Large intestine (tissue), 3 donors: ENCODE results near the gene BCL2. TPM values are rescaled to one million over a fixed set of nuclear protein-coding genes. Genes with fewer than 3 reads are reported as not detected.

Experiments used
- DNase-seq, 2 donors: peaks; one replicate each; pipeline versions ENCODE4 v3.0.0 to v3.0.0-alpha.2; 2013
- H3K27ac ChIP-seq: one replicate; pipeline ENCODE4 v1.5.1; 2013; ENCODE audit warnings: low read length
- H3K27me3 ChIP-seq: 2 replicates; pipeline ENCODE4 v1.6.1; 2013; ENCODE audit warnings: low read length; ENCODE audit not compliant: control insufficient read depth, insufficient read depth
- H3K36me3 ChIP-seq: 2 replicates; pipeline ENCODE4 v1.6.1; 2013; ENCODE audit warnings: low read length; ENCODE audit not compliant: control insufficient read depth, insufficient read depth
- H3K4me1 ChIP-seq: one replicate; pipeline ENCODE4 v1.6.1; 2013; ENCODE audit warnings: low read length; ENCODE audit not compliant: control insufficient read depth, insufficient read depth
- H3K4me3 ChIP-seq: one replicate; pipeline ENCODE4 v1.5.1; 2013; ENCODE audit warnings: low read length
- H3K9me3 ChIP-seq: one replicate; pipeline ENCODE4 v1.6.1; 2013; ENCODE audit warnings: mild to moderate bottlenecking, low read depth, low read length, moderate library complexity; ENCODE audit not compliant: control insufficient read depth
- WGBS: methylation state at CpG from one replicate; pipeline ENCODE4 v1.1.5; 2013; ENCODE audit warnings: low lambda C conversion rate; ENCODE audit not compliant: insufficient coverage; 5-methylcytosine and 5-hydroxymethylcytosine counted together
- polyA plus RNA-seq: library from polyadenylated mRNA; unstranded; fragments of 120-200 nt; gene quantifications from one replicate; pipeline ENCODE4 v1.2.1, GENCODE V29; 2013

Gene BCL2
- polyA plus RNA-seq, 1 donor, result 8.8 TPM

DNA sequence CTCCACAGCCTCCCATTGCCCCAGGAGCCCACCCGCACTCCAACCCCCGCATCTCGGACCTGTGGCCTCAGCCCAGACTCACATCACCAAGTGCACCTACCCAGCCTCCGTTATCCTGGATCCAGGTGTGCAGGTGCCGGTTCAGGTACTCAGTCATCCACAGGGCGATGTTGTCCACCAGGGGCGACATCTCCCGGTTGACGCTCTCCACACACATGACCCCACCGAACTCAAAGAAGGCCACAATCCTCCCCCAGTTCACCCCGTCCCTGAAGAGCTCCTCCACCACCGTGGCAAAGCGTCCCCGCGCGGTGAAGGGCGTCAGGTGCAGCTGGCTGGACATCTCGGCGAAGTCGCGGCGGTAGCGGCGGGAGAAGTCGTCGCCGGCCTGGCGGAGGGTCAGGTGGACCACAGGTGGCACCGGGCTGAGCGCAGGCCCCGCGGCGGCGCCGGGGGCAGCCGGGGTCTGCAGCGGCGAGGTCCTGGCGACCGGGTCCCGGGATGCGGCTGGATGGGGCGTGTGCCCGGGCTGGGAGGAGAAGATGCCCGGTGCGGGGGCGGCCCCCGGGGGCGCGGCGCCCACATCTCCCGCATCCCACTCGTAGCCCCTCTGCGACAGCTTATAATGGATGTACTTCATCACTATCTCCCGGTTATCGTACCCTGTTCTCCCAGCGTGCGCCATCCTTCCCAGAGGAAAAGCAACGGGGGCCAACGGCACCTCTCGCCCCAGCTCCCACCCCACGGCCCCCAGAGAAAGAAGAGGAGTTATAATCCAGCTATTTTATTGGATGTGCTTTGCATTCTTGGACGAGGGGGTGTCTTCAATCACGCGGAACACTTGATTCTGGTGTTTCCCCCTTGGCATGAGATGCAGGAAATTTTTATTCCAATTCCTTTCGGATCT lies 1.3 kb downstream of the BCL2 start:
- Histone ChIP-seq H3K27ac (no peak overlapping the region), H3K4me3 (peak overlapping the region; percentile 76), H3K4me1 (peaks cover 12% of the 10 kb centered on the region), H3K27me3 (no peaks in the 10 kb centered on the region), H3K36me3 (no peaks in the 10 kb centered on the region), H3K9me3 (no peaks in the 10 kb centered on the region)
- DNase-seq, result peak; percentile 53 to 72
- no CpG with 5 or more reads among the region's 66 CpGs for WGBS

DNA sequence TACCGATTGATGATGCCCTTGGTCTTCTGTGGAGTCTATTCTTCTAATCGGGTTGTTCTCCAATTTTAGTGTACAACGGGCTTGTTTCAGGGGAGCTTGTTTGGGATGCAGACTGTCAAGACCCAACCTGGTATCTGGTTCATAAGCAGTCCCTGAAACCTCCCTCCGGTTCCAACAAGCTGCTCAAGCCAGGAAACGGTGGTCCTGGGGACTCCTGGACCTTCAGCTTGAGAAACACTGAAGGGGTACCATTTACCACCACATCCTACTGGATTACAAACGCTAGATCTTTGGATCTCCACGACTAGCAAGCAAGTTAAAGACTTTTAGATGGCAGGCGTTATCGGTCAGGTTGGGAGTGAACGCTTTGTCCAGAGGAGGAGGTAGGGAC lies 2.0 kb downstream of the BCL2 start:
- Histone ChIP-seq H3K4me1 (peaks cover 12% of the 10 kb centered on the region), H3K9me3 (no peaks in the 10 kb centered on the region), H3K36me3 (no peaks in the 10 kb centered on the region), H3K27ac (no peak overlapping the region), H3K4me3 (peak overlapping the region; percentile 76), H3K27me3 (no peaks in the 10 kb centered on the region)
- peak in 1 of 2 donors; percentile 15 for DNase-seq
- 67% methylated on average over 1 of the region's 10 CpGs for WGBS

DNA sequence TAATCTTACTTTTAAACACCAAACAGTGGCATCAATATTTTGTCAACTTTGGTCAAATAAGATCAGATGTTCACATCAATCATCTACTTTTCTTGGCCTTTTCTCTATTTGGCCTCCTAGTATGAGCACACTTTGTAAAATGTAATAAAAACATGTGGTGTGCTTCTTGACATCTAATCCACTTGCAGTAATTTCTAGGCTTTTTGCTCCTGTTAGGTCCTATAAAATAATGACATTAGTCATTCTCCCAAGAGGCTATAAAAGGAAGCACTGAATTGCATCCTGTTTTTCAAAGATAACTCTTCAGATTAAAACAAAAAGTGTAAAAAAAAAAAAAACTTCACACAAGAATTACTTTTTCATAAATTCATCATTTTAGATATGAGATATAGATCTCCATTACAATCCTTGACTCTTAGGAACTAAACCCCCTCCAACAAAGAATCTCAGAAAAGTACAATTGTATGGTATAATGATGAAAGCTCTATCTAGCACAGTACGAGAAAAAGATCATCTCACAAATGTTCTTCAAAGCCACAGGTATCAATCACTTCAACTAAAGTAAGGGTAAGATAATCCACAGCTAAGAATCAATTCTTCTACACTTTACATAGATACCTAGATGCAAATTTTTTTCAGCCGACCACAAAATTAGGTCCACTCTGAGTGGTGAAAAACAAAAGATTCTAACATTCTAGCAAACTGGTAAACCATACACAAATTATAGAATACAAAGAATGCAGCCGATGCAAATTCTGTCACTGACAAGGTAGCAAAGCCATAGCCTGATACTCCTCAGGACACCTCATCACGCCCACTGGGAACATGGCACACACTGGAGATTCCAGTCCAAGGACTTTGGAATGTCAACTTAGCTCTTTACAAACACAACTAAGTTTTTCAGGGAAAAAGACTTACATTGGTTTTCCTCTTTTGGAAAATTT lies 2.7 kb downstream of the BCL2 start:
- Histone ChIP-seq H3K36me3 (no peaks in the 10 kb centered on the region), H3K27me3 (no peaks in the 10 kb centered on the region), H3K4me3 (peak overlapping the region; percentile 76), H3K4me1 (peaks cover 10% of the 10 kb centered on the region), H3K9me3 (no peaks in the 10 kb centered on the region), H3K27ac (no peak overlapping the region)
- no peak for DNase-seq
- no CpG with 5 or more reads among the region's 4 CpGs for WGBS

DNA sequence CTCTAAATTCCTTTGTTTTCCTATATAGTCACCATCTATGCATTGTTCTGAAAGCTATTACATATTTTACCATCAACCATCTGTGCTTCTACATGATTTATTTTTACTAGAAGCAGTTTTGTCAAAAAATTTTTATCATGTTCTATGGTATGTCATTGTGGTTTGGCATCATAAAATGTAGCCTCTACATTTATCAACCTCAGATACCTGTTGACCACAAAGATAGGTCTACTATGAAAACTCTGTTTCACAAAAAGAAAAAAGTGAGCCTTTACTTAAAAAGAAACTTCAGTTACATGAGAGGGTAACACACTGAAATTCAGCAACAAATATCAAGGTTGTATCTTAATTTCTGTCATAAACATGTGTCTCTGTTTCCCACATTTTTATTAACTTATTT lies 3.7 kb downstream of the BCL2 start:
- Histone ChIP-seq H3K27me3 (no peaks in the 10 kb centered on the region), H3K4me3 (no peak overlapping the region), H3K4me1 (peaks cover 6% of the 10 kb centered on the region), H3K27ac (no peak overlapping the region), H3K36me3 (no peaks in the 10 kb centered on the region), H3K9me3 (no peaks in the 10 kb centered on the region)
- no peak for DNase-seq

DNA sequence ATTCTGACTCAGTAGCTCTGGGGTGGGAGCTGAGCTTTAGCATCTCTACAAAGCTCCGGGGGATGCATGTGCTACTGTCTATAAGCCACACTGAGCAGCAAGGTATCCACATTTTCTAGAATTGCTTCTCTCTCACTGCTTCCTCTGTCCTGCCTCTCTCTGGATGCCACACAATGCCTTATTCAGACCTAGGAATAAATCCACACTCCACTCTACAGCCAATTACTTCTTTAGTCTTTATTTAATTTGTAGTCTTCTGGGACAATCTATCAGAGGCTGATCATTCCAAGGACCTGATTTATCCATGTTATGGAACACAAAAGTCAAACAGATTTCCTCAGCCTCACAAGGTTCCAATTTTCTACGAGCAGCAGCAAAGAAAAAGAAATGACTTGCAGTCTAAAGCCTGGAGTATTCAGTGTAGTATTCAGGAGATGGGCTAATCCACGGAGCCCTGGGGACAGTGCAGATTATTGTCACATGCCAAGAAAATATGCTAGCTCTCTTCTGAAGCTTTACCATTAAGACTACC lies 4.4 kb downstream of the BCL2 start:
- no peak overlapping the region for H3K4me3 ChIP-seq
- DNase-seq, result no peak
- H3K27me3 ChIP-seq, result no peaks in the 10 kb centered on the region
- peaks cover 4% of the 10 kb centered on the region for H3K4me1 ChIP-seq
- H3K36me3 ChIP-seq, result no peaks in the 10 kb centered on the region
- no CpG with 5 or more reads among the region's 3 CpGs for WGBS
- H3K9me3 ChIP-seq, result no peaks in the 10 kb centered on the region
- H3K27ac ChIP-seq, result no peak overlapping the region

DNA sequence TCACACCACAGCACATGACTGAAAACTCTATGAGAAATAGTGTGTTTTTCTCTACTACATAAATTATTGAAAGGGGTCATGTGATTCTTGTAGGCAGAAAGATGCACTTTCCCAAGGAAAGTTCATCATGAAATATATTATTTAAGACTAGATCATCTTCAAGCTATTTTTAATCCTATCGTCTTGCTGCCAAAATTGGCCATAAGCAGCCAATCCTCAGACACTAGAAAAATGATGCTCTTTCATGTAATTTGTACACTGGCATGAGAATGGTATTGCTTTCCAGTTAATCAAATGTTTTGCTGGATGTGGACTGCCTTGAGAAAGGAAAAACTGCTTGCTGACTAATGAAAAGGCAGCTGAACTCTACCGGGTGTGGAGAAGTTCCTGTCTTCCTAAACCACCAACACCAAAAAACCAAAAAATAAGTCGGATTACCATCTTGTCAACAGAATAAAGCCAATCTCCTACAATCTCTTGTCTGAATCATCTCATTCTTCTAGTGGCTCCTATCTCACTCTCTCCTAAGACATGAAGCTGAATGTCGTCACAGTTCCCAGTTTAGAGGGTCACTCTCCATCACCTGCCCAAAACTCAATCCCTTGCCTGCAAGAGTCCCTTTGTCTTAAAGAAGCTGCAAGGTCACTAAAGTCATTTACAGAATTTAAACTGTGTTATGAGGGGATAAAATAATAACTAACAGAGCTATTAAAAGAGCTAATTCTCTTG lies 5.3 kb downstream of the BCL2 start:
- H3K27me3 ChIP-seq, result no peaks in the 10 kb centered on the region
- H3K4me1 ChIP-seq, result peaks cover 4% of the 10 kb centered on the region
- no peak overlapping the region for H3K4me3 ChIP-seq
- no peaks in the 10 kb centered on the region for H3K9me3 ChIP-seq
- WGBS, result 100% methylated on average over 1 of the region's 4 CpGs
- H3K27ac ChIP-seq, result no peak overlapping the region
- H3K36me3 ChIP-seq, result no peaks in the 10 kb centered on the region
- DNase-seq, result no peak

DNA sequence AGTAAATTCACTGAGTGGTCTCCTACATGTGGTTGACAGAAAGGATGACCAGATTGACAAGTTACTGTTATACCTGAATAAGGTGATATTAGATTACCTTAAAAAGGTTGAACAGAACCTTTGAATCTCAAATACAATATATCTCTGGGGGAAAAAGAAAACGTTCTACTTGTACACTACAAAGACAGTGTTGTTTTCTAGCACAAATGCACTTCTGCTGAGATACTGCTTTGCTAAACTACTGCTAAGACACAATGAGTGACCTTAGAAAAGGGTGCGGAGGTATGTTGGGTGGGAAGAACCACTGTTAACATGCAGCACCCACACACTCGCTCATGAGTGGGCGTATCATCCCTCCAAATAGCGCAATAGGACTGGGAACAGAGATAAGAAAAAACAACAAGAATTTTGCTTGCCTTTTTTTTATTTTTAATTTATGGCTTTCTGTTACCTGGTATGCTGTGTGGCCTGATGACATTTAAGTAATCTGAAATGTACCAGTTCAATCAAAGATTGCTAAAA lies 6.1 kb downstream of the BCL2 start:
- H3K27ac ChIP-seq, result no peak overlapping the region
- WGBS, result 90% methylated on average over 5 of the region's 5 CpGs
- no peak for DNase-seq
- H3K4me3 ChIP-seq, result no peak overlapping the region
- no peaks in the 10 kb centered on the region for H3K36me3 ChIP-seq
- no peaks in the 10 kb centered on the region for H3K27me3 ChIP-seq
- H3K9me3 ChIP-seq, result no peaks in the 10 kb centered on the region
- H3K4me1 ChIP-seq, result peaks cover 4% of the 10 kb centered on the region

DNA sequence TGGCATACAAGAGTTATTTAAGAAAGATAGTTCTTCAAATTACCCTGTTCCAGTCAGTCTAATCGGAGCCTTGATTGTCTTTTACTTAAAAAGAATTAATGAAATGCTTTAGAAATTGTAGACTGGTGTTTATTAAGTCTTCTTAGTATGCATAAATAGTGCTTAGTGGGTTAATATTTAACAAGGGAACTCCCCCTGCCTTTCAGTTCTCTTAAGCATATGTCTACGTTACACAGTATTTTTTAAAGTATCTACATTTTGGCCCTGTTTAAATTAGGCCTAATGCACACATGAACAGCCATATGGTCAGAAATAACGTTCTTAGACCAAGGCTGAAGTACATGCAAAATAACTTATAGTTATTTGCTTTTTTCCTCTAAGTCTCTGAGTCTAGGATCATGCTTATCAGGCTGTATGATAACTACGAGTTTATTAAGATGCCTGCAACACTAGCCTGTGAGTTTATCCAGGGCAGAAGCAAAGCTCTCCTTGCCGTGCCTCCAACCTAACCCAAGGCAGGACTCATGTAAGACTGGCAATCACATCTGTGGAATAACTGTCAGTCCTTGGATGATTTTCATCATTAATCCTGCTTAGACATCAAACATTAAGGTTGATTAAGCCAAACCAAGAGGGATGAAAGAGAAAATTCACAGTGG lies 6.7 kb downstream of the BCL2 start:
- Histone ChIP-seq H3K36me3 (no peaks in the 10 kb centered on the region), H3K4me3 (no peak overlapping the region), H3K4me1 (peaks cover 4% of the 10 kb centered on the region), H3K27me3 (no peaks in the 10 kb centered on the region), H3K27ac (no peak overlapping the region), H3K9me3 (no peaks in the 10 kb centered on the region)
- 67% methylated on average over 2 of the region's 5 CpGs for WGBS
- no peak for DNase-seq

DNA sequence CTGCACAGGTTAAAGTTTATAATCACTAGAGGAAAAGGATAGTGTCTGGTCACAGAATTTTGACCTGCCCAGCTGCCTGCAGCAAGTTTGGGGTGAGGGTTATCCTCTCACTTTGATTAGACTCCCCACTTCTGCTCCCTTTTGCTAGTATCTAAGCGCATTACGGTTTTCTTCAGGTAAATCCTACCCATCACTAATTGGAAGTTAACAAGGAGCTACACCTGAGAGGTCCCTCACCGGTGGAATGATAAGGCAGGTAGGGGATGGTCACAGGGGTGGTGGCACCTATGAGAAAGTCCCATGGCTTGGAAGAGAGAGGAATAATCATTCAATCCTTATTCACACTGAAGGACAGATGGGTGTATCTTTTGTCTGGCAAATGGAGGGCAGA lies 7.6 kb downstream of the BCL2 start:
- Histone ChIP-seq H3K9me3 (no peaks in the 10 kb centered on the region), H3K4me3 (no peak overlapping the region), H3K4me1 (peaks cover 4% of the 10 kb centered on the region), H3K27me3 (no peaks in the 10 kb centered on the region), H3K36me3 (no peaks in the 10 kb centered on the region), H3K27ac (no peak overlapping the region)
- no peak for DNase-seq
- no CpG with 5 or more reads among the region's 3 CpGs for WGBS
